ENCODE results near the gene NFASC. TPM values are rescaled to one million over a fixed set of nuclear protein-coding genes. Genes with fewer than 3 reads are reported as not detected.

Gene NFASC
- total and polyA plus RNA-seq, 2 donors (not counting 3 experiments of a cell fraction or from before 2014, with no cell fraction given), result not detected

GRCh38 chr1:204997591-204998355 lies 127.1 kb downstream of the NFASC start:
- CTCF ChIA-PET, result interaction anchor here (0.6 to 3.7 kb wide), 4 partner anchors 12 to 143 kb away, joined by 3 to 30 read pairs (median 4); no protein-coding TSS in a partner anchor
- dilution Hi-C loops (cut with MboI; ENCODE audit: extremely low pct_ligation_motif_present, low sequenced_read_pairs), result no loop called here
- Histone ChIP-seq H3K4me3 (replicated peaks in 1 of 3; ENCODE audit: insufficient read depth in 1 of 3, low read depth in 1 of 3, low read length in 3 of 3) (no peak overlapping the region), H3K9me3 (replicated peaks; ENCODE audit: control insufficient read depth, insufficient read depth, low read length) (no peaks in the 10 kb centered on the region), H3K27me3 (ENCODE audit: control insufficient read depth in 2 of 2, insufficient read depth in 2 of 2, low read length in 2 of 2) (peaks cover 0 to 2% of the 10 kb centered on the region in 2 experiments), H3K9ac (replicated peaks; ENCODE audit: extremely low read depth, insufficient read depth, low read length) (no peak overlapping the region), H3K4me1 (ENCODE audit: control insufficient read depth, extremely low read depth, insufficient read depth, low read length) (no peaks in the 10 kb centered on the region), H4K20me1 (replicated peaks; ENCODE audit: control insufficient read depth, extremely low read depth, insufficient read depth, low read length) (no peaks in the 10 kb centered on the region), H3K27ac (ENCODE audit: insufficient read depth, low read depth, low read length) (no peak overlapping the region), H2AFZ (ENCODE audit: low read depth, low read length) (no peak overlapping the region), H3K36me3 (ENCODE audit: control insufficient read depth in 2 of 2, extremely low read depth in 1 of 2, insufficient read depth in 2 of 2, low read length in 2 of 2) (no peaks in the 10 kb centered on the region), H3K9me1 (replicated peaks; ENCODE audit: control insufficient read depth, extremely low read depth, insufficient read depth, low read length) (no peaks in the 10 kb centered on the region), H3K4me2 (ENCODE audit: insufficient read depth, low read length) (no peak overlapping the region), H3K79me2 (ENCODE audit: control insufficient read depth, insufficient read depth, low read length) (no peaks in the 10 kb centered on the region)
- BruUV-seq (replicated peaks), result no TSS peak
- intact Hi-C loops (cut with micrococcal nuclease), result no loop called here
- POLR2A ChIA-PET, result no interaction called here
- TF ChIP-seq MYC (IDR thresholded peaks at IDR 0.05; ENCODE audit: low read depth, low read length) (no peak), EZH2 (IDR thresholded peaks at IDR 0.05; ENCODE audit: borderline replicate concordance, low read depth, low read length, severe bottlenecking) (no peak), JUN (IDR thresholded peaks at IDR 0.05; ENCODE audit: borderline replicate concordance, insufficient read depth, insufficient read length, low read depth) (no peak), POLR2A (IDR thresholded peaks at IDR 0.05; ENCODE audit: low read depth, low read length) (no peak), GATA2 (IDR thresholded peaks at IDR 0.05; ENCODE audit: insufficient read depth, insufficient read length, low read depth, low read length) (no peak), FOS (IDR thresholded peaks at IDR 0.05; ENCODE audit: borderline replicate concordance, insufficient read depth, low read length) (no peak), POLR2AphosphoS5 (IDR thresholded peaks at IDR 0.05; ENCODE audit: insufficient read depth, low read depth, low read length) (no peak), CTCF (IDR thresholded peaks at IDR 0.05; ENCODE audit: extremely low read depth in 1 of 2, insufficient read depth in 1 of 2, low read depth in 1 of 2, low read length in 2 of 2) (no peak), MAX (IDR thresholded peaks at IDR 0.05; ENCODE audit: insufficient read depth, insufficient read length) (no peak)
- FAIRE-seq (no peak), DNase-seq (ENCODE audit: low read depth, low spot score) (no peak)
